Endothelial cell of umbilical vein (primary cell): ENCODE data around the gene BSND. TPM values are rescaled to one million over a fixed set of nuclear protein-coding genes. Genes with fewer than 3 reads are reported as not detected.

Experiments
- BruUV-seq: library from RNA; stranded (reverse); fragments of 400-500 nt; replicated peaks from 2 replicates; lab custom pipeline; 2021; lab: Mats Ljungman, UMichigan
- CTCF ChIA-PET: fragments of 300-600, 350-600 bp; sonication (Branson Sonifier 250); formaldehyde crosslinking; loops from one replicate; lab custom pipeline; 2021; ENCODE audit warnings: antibody characterized with exemption, inconsistent platforms; lab: Charles Lee
- POLR2A ChIA-PET: fragments of 300-600, 350-600 bp; sonication (Branson Sonifier 250); formaldehyde crosslinking; loops from one replicate; lab custom pipeline; 2021; ENCODE audit warnings: antibody characterized with exemption, inconsistent platforms; lab: Charles Lee
- DNase-seq: peaks from one replicate; pipeline ENCODE4 v3.0.0-alpha.2; 2011; ENCODE audit warnings: low read depth, low spot score
- FAIRE-seq: peaks from 2 replicates; lab custom pipeline; 2011; peaks lifted over from hg19 to GRCh38; lab: Jason Lieb, UNC
- H2AFZ ChIP-seq: 2 replicates; pipeline ENCODE4 v1.6.0; 2012; ENCODE audit warnings: low read depth, low read length, control low read depth, inconsistent platforms
- H3K27ac ChIP-seq: 2 replicates; pipeline ENCODE4 v1.5.1; 2011; ENCODE audit warnings: low read depth, mild to moderate bottlenecking, control low read depth, low read length, moderate library complexity; ENCODE audit not compliant: insufficient read depth
- H3K27me3 ChIP-seq, 2 experiments: 2 replicates each; pipeline versions ENCODE4 v1.6.0 to v1.6.1; 2011; ENCODE audit warnings: low read length in 2 of 2, mixed read lengths in 1 of 2; ENCODE audit not compliant: control insufficient read depth in 2 of 2, insufficient read depth in 2 of 2
- H3K36me3 ChIP-seq, 2 experiments: 2 replicates in 1 of 2; 3 replicates in 1 of 2; pipeline ENCODE4 v1.5.1; 2011; ENCODE audit warnings: low read length in 2 of 2, mild to moderate bottlenecking in 1 of 2, moderate library complexity in 1 of 2; ENCODE audit not compliant: control insufficient read depth in 2 of 2, insufficient read depth in 2 of 2; ENCODE audit errors: extremely low read depth in 1 of 2
- H3K4me1 ChIP-seq: 3 replicates; pipeline ENCODE4 v1.5.1; 2011; ENCODE audit warnings: mild to moderate bottlenecking, low read length; ENCODE audit not compliant: control insufficient read depth, insufficient read depth; ENCODE audit errors: extremely low read depth
- H3K4me2 ChIP-seq: 2 replicates; pipeline ENCODE4 v1.6.1; 2011; ENCODE audit warnings: low read length, control low read depth, mixed read lengths; ENCODE audit not compliant: insufficient read depth
- H3K4me3 ChIP-seq, 3 experiments: fragments of 200-600 bp in 1 of 3; sonication (generic), shearing (Covaris generic) in 1 of 3; replicated peaks in 1 of 3; 2 replicates each; pipeline ENCODE4 v1.5.1; 2011 to 2016; ENCODE audit warnings: control low read depth in 3 of 3, low read length in 3 of 3, mild to moderate bottlenecking in 2 of 3, inconsistent platforms in 1 of 3, low read depth in 1 of 3, moderate library complexity in 1 of 3; ENCODE audit not compliant: insufficient read depth in 1 of 3
- H3K79me2 ChIP-seq: 2 replicates; pipeline ENCODE4 v1.6.0; 2012; ENCODE audit warnings: low read length, inconsistent platforms; ENCODE audit not compliant: control insufficient read depth, insufficient read depth
- H3K9ac ChIP-seq: replicated peaks from 2 replicates; pipeline ENCODE3; 2011; ENCODE audit warnings: low read length, control low read depth; ENCODE audit not compliant: insufficient read depth; ENCODE audit errors: extremely low read depth
- H3K9me1 ChIP-seq: replicated peaks from 3 replicates; pipeline ENCODE4 v1.6.0; 2011; ENCODE audit warnings: mild to moderate bottlenecking, low read length; ENCODE audit not compliant: control insufficient read depth, insufficient read depth; ENCODE audit errors: extremely low read depth
- H3K9me3 ChIP-seq: replicated peaks from 2 replicates; pipeline ENCODE4 v1.5.1; 2012; ENCODE audit warnings: low read length, inconsistent platforms; ENCODE audit not compliant: control insufficient read depth, insufficient read depth
- H4K20me1 ChIP-seq: replicated peaks from 2 replicates; pipeline ENCODE3; 2011; ENCODE audit warnings: mild to moderate bottlenecking, low read length; ENCODE audit not compliant: control insufficient read depth, insufficient read depth; ENCODE audit errors: extremely low read depth
- EZH2 ChIP-seq: IDR thresholded peaks from 2 replicates; pipeline ENCODE4 v1.6.1; 2012; ENCODE audit warnings: borderline replicate concordance, low read depth, mild to moderate bottlenecking, moderate library complexity, low read length, inconsistent platforms; ENCODE audit not compliant: severe bottlenecking
- FOS ChIP-seq: IDR thresholded peaks from 2 replicates; pipeline ENCODE4 v1.6.1; 2011; ENCODE audit warnings: mild to moderate bottlenecking, low read length, moderate library complexity, borderline replicate concordance; ENCODE audit not compliant: insufficient read depth
- GATA2 ChIP-seq: IDR thresholded peaks from 2 replicates; pipeline ENCODE4 v1.7.0; 2011; ENCODE audit warnings: low read depth, mild to moderate bottlenecking, moderate library complexity, mixed read lengths, low read length; ENCODE audit not compliant: insufficient read length, insufficient read depth
- JUN ChIP-seq: IDR thresholded peaks from 2 replicates; pipeline ENCODE4 v1.6.1; 2011; ENCODE audit warnings: borderline replicate concordance, low read depth; ENCODE audit not compliant: insufficient read length, insufficient read depth
- MAX ChIP-seq: IDR thresholded peaks from 2 replicates; pipeline ENCODE4 v1.6.1; 2011; ENCODE audit not compliant: insufficient read depth, insufficient read length
- MYC ChIP-seq: IDR thresholded peaks from one replicate; pipeline ENCODE4 v1.6.1; 2011; ENCODE audit warnings: mild to moderate bottlenecking, low read depth, low read length
- POLR2A ChIP-seq: IDR thresholded peaks from 2 replicates; pipeline ENCODE4 v1.6.1; 2012; ENCODE audit warnings: low read depth, mild to moderate bottlenecking, control low read depth, low read length
- POLR2AphosphoS5 ChIP-seq: IDR thresholded peaks from 2 replicates; pipeline ENCODE4 v1.6.1; 2012; ENCODE audit warnings: low read depth, mild to moderate bottlenecking, control low read depth, low read length, moderate library complexity; ENCODE audit not compliant: insufficient read depth
- dilution Hi-C: fragments of 300-500 bp; cut with MboI; formaldehyde crosslinking; loops from one replicate; pipeline ENCODE4 v1.15.0; 2019; ENCODE audit warnings: low sequenced_read_pairs; ENCODE audit not compliant: extremely low pct_ligation_motif_present
- intact Hi-C: fragments of 100-400 bp; cut with micrococcal nuclease; formaldehyde crosslinking; loops from one replicate; pipeline ENCODE4 v1.10.0; 2022
- polyA plus RNA-seq, 4 experiments: library from polyadenylated mRNA; depleted of rRNA in 3 of 4; stranded (reverse) in 3 of 4; unstranded in 1 of 4; fragments of >200 nt; gene quantifications; 2 replicates each; pipeline versions ENCODE4 v1.2.1 to v1.2.3, GENCODE V29; 2011 to 2012; ENCODE audit warnings: missing spikeins in 1 of 4
- total RNA-seq: library from RNA; stranded (reverse); gene quantifications from 2 replicates; pipeline ENCODE4 v1.2.3, GENCODE V29; 2021
- TF ChIP-seq, protein P1 (sequence below), 2 donors: IDR thresholded peaks; 1 replicate in 1 of 2; 2 replicates in 1 of 2; pipeline ENCODE4 v1.5.1; 2011; ENCODE audit warnings: low read length in 2 of 2, mild to moderate bottlenecking in 2 of 2, moderate library complexity in 2 of 2, control low read depth in 1 of 2, inconsistent platforms in 1 of 2, low read depth in 1 of 2; ENCODE audit not compliant: insufficient read depth in 1 of 2; ENCODE audit errors: extremely low read depth in 1 of 2

Gene BSND
- total and polyA plus RNA-seq, 2 donors (not counting 3 experiments of a cell fraction or from before 2014, with no cell fraction given) = not detected

DNA sequence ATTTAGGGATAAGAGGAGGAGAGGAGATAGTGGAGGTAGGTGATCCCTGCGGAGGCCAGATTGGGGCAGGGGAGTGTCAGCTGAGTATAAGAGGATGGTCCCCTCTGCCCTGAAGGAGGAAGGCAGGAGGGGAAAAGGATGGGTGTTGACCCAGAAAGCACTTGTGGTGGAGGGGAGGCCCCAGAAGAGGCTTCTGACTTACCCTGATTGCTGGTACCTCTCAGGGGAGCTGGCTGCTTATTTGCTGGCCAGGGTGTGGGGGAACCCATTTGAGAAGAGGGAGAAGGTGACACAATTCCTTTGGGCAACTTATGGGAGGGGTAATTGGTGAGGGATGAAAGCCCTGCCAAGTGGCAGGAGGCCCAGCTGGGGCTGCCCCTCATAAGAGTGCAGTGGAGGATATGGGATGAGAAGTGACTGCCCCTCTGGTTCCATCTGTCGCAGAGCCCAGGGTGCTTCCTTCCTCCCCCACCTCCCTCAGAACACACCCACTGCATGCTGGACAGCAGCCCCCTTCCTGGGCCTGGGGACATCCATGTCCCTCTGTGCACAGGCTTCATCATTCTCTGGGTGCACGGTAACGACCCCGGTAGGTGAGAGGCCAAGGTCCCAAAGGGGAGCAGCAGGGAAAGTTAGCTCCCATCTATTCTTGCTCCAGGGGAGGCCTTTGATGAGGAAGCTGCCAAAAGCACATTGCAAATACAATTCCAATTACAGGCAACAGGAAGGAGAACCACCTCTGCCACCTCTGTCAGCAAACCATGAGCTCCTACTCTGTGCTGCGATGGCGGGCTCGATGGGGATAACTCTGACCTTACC lies 39.2 kb downstream of the BSND start:
- no peak for TF ChIP-seq JUN
- Histone ChIP-seq H3K9ac (no peak overlapping the region), H3K36me3 (no peaks in the 10 kb centered on the region), H3K4me1 (peaks cover 4% of the 10 kb centered on the region), H3K79me2 (no peaks in the 10 kb centered on the region), H3K9me1 (no peaks in the 10 kb centered on the region), H3K4me2 (no peak overlapping the region), H3K27ac (no peak overlapping the region), H4K20me1 (no peaks in the 10 kb centered on the region), H3K4me3 (no peak overlapping the region), H3K27me3 (peaks cover 66 to 79% of the 10 kb centered on the region in 2 experiments), H2AFZ (no peak overlapping the region), H3K9me3 (no peaks in the 10 kb centered on the region)
- POLR2A ChIA-PET = no interaction called here
- dilution Hi-C loops (no loop called here), intact Hi-C loops (no loop called here)
- no peak for FAIRE-seq
- no peak for DNase-seq
- BruUV-seq = no TSS peak
- CTCF ChIA-PET = interaction anchor here (0.8 to 2.0 kb wide), 2 partner anchors 17 to 93 kb away, joined by 3 to 6 read pairs; no protein-coding TSS in a partner anchor

GRCh38 chr1:55038552-55038838 lies 39.8 kb downstream of the BSND start:
- ChIA-PET CTCF (interaction anchor here (0.8 to 2.0 kb wide), 2 partner anchors 16 to 93 kb away, joined by 3 to 6 read pairs; no protein-coding TSS in a partner anchor), POLR2A (no interaction called here)
- TF ChIP-seq EZH2 = no peak
- TF ChIP-seq, protein P1, sequence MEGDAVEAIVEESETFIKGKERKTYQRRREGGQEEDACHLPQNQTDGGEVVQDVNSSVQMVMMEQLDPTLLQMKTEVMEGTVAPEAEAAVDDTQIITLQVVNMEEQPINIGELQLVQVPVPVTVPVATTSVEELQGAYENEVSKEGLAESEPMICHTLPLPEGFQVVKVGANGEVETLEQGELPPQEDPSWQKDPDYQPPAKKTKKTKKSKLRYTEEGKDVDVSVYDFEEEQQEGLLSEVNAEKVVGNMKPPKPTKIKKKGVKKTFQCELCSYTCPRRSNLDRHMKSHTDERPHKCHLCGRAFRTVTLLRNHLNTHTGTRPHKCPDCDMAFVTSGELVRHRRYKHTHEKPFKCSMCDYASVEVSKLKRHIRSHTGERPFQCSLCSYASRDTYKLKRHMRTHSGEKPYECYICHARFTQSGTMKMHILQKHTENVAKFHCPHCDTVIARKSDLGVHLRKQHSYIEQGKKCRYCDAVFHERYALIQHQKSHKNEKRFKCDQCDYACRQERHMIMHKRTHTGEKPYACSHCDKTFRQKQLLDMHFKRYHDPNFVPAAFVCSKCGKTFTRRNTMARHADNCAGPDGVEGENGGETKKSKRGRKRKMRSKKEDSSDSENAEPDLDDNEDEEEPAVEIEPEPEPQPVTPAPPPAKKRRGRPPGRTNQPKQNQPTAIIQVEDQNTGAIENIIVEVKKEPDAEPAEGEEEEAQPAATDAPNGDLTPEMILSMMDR (IDR thresholded peaks at IDR 0.05; ENCODE audit: extremely low read depth in 1 of 2, insufficient read depth in 1 of 2, low read depth in 1 of 2, low read length in 2 of 2) = no peak
- TF ChIP-seq JUN = no peak
- TF ChIP-seq FOS = no peak
- no peak for TF ChIP-seq POLR2AphosphoS5
- no peak for TF ChIP-seq GATA2
- no peak for TF ChIP-seq POLR2A
- TF ChIP-seq MYC = no peak
- no peak for TF ChIP-seq MAX
- dilution Hi-C loops = no loop called here
- no peak overlapping the region for H2AFZ ChIP-seq
- no peak overlapping the region for H3K4me3 ChIP-seq
- no peaks in the 10 kb centered on the region for H3K9me3 ChIP-seq
- no peak overlapping the region for H3K9ac ChIP-seq
- H3K4me1 ChIP-seq = peaks cover 4% of the 10 kb centered on the region
- no peaks in the 10 kb centered on the region for H3K9me1 ChIP-seq
- H3K27ac ChIP-seq = no peak overlapping the region
- no TSS peak for BruUV-seq
- FAIRE-seq = no peak
- intact Hi-C loops = no loop called here
- H3K27me3 ChIP-seq = peaks cover 61 to 75% of the 10 kb centered on the region in 2 experiments
- no peaks in the 10 kb centered on the region for H3K79me2 ChIP-seq
- no peaks in the 10 kb centered on the region for H3K36me3 ChIP-seq
- H3K4me2 ChIP-seq = no peak overlapping the region
- no peak for DNase-seq
- H4K20me1 ChIP-seq = no peaks in the 10 kb centered on the region
